ENCODE data around the gene DPP10.

GRCh38 chr2:114661971-114662939 is 219.8 kb downstream of the DPP10 start:
- no peak for TF ChIP-seq CTCF (IDR thresholded peaks at IDR 0.05)
- TF ChIP-seq POLR2A (IDR thresholded peaks at IDR 0.05) = no peak
